ENCODE data around the gene WFDC8.
"Not testable (repeated sequence)": the region's sequence is repeated elsewhere in the genome, so short reads cannot be mapped to it uniquely, and the experiment has no call there.

Gene WFDC8

GRCh38 chr20:45579184-45579583 lies at the start of gene WFDC8:
Gene WFDC8 (minus strand): TSS chr20:45579284. CDS start chr20:45579247, 37 bp downstream.
- no peak for DNase-seq

DNA sequence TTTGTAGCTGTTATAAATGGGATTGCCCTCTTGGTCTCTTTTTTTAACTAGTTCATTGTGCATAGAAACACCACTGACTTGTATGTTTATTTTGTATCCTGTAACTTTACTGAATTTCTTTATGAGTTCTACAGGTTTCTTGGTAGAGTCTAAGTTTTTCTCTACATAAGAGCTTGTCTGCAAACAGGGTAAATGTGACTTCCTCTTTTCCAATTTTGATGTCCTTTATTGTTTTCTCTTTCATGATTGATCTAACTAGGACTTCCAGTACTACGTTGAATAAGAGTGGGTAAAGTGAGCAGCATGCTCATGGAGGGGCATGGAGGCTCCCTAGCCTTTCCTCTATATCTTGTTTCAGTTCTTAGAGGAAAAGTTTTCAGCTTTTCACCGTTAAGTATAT lies 47.5 kb upstream of the WFDC8 start:
- DNase-seq, result no peak

GRCh38 chr20:45621593-45621992 lies 42.5 kb upstream of the WFDC8 start:
- DNase-seq, result no peak

- no peak for DNase-seq
Observed at GRCh38 chr20:45617591-45617990, 38.5 kb upstream of the WFDC8 start.

DNA sequence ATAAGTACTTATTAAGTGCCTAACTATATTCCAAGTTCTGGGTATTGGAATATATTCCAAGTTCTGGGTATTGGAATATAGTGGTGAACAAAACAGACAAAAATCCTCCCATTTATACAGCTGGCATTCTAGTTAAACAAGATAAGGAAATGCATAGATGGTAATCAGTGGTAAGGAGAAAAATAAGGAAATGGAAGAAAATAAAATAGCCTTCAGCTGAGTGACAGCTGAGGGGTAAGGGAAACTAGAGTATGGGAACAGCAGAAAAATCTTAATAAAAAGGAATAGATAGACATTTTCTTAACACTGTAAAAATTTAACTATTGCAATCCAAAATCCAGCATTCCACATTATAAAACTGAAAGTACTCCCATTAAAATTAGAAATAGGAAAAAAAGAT lies 33.2 kb upstream of the WFDC8 start:
- no peak for DNase-seq

DNA sequence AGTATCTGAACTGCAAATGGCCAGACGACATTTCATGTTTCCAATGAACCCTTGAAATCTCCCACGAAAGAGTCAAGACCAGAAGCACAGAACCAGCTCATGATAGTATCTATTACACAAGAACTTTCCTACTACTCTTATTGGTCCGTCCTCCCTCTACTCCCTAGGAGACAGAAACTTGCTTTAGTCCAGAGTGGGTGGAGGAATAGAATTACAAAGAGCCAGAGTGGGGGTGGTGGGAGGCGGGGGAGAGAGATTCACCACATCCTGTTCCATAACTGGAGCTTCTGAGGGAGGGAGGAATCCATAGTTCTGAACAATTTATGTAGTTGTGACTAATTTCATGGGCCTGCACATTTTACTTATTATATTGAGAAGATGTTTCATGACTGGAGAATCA lies 32.0 kb upstream of the WFDC8 start:
- DNase-seq, result no peak

- no peak for DNase-seq
Observed at GRCh38 chr20:45607810-45608209, 28.7 kb upstream of the WFDC8 start.

- no peak for DNase-seq
Observed at GRCh38 chr20:45595235-45595634, 16.2 kb upstream of the WFDC8 start.

GRCh38 chr20:45593498-45593897 lies 14.4 kb upstream of the WFDC8 start:
- DNase-seq, result no peak

GRCh38 chr20:45592574-45593189 lies 13.6 kb upstream of the WFDC8 start:
- DNase-seq, result no peak

GRCh38 chr20:45589725-45590124 lies 10.6 kb upstream of the WFDC8 start:
- no peak for DNase-seq

GRCh38 chr20:45588800-45589199 lies 9.7 kb upstream of the WFDC8 start:
- DNase-seq, result no peak

DNA sequence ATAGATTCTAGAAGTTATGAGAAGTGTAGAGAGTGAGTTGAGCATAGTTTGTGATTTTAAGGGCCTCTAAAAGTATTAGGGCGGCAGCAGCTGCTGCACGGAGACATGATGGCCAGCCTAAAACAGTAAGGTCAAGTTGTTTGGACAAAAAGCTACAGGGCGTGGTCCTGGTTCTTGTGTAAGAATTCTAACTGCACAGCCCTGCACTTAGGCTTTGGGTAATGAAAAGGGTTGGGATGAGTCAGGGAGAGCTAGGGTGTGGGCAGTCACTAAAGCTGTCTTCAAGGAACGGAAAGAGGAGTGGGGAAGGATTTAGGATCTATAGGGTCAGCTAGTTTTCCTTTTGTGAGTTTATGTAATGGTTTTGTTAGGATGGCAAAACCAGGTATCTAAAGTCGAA lies 6.9 kb upstream of the WFDC8 start:
- not testable (repeated sequence) for DNase-seq

DNA sequence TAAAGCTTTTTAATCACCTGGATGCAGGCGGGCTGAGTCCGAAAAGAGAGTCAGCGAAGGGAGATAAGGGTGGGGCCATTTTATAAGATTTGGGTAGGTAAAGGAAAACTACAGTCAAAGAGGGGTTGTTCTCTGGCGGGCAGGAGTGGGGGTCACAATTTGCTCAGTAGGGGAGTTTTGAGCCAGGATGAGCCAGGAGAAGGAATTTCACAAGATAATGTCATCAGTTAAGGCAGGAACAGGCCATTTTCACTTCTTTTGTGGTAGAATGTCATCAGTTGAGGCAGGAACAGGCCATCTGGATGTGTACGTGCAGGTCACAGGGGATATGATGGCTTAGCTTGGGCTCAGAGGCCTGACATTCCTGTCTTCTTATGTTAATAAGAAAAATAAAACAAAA lies 5.2 kb upstream of the WFDC8 start:
- DNase-seq, result not testable (repeated sequence)

DNA sequence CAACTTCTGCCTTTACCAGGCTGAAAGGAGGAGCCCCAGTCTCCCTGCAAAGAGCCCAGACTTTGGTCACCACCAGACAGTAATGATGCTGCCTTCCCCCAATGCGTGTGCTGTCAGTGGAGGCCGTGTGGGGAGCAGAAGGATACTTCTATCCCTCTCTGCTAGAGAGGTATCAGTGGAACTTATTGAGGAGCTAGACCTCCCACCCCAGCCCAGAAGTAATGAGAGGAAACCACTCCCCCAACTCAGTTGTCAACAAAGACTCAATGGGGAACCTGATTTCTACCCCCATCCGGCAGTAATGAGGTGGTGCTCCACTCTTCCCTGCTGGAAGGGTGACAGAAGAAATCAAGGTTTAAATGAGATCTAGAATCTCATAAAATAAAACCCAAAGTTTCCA lies 4.4 kb upstream of the WFDC8 start:
- no peak for DNase-seq

DNA sequence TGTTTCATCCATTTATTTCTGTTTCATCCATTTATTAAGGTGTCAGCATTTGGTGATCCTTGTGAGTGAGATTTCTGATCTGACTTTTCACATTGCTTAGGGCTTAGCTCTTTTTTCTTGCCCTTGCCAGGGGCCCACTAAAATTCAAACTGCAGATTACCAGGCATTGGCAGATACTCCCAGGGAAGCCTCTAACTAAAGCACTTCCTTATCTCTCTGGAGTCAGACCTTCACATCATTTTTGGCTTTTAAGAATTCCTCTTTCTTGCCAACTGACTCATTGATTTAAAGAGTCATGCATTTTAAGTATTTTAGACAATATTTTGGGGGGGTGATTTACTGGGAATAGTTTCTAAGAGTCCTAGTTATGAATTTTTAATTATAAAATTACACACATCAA lies 2.6 kb upstream of the WFDC8 start:
- no peak for DNase-seq

- DNase-seq, result no peak
Observed at GRCh38 chr20:45578231-45578630, 853 bp downstream of the WFDC8 start.

DNA sequence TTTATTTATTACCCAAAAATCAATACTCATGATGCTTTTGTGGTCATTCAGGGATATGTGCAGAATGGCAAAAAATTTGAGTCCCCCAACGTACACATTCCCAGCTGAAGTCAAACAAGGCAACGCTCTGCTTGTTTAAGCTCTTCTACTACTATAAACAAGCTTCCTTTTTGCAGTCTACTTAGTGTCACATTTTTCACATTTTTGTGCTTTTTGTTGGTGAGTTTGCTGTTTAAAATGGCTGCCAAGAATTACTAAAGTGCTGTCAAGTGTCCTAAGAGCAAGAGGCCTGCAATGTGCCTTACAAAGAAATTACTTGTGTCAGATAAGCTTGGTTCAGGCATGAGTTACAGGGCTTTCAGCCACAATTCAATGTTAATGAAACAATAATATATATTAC lies 2.1 kb downstream of the WFDC8 start:
- no peak for DNase-seq

- DNase-seq, result no peak
Observed at GRCh38 chr20:45575931-45576330, 3.2 kb downstream of the WFDC8 start.

- not testable (repeated sequence) for DNase-seq
Observed at GRCh38 chr20:45569650-45570049, 9.4 kb downstream of the WFDC8 start.

- no peak for DNase-seq
Observed at GRCh38 chr20:45564760-45565276, 14.3 kb downstream of the WFDC8 start.

DNA sequence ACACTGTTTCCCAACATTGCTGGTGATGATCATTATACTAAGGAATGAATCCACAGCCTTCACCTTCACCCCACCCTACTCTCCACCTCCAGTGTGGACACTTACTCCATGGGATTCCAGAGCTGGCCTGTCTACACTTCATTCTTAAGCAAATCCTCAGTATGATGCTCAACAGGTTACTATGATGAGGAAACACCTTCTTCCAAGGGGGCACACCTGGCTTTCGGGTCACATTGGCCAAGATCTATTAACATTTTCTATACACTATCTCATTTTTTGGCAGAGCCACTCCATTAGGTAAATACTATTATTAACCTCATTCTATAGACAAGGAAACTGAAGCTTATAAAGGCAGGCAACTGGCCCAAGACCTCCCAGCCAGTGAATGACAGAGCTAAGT lies 23.9 kb downstream of the WFDC8 start:
- DNase-seq, result no peak

DNA sequence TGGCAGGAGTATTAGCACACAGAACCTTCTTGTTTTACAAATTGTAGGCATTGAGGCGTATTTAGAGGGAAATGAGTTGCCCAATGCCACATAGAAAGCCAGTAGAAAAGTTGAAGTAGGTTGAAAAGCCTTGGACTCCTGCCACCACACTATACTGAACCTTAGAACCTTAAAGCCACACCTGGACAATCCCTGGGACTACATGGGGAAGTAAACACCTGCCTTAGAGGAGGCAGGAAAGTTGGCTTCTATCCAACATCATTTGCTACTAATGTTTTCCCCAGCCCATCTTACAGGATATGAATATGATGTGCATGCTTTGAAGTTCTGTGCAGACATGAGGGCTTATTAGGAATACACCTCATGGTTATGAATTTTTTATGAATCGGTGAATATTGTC lies 26.6 kb downstream of the WFDC8 start:
- no peak for DNase-seq

- no peak for DNase-seq
Observed at GRCh38 chr20:45550765-45551164, 28.3 kb downstream of the WFDC8 start.

- DNase-seq, result no peak
Observed at GRCh38 chr20:45548410-45548809, 30.7 kb downstream of the WFDC8 start.
